ENCODE results near the gene DEF6. TPM values are rescaled to one million over a fixed set of nuclear protein-coding genes. Genes with fewer than 3 reads are reported as not detected.

DEF6 gene
- polyA plus RNA-seq, 1 of the 3 experiments (the other 2 are of a cell fraction) = 0.13 TPM

GRCh38 chr6:35272005-35272404 is 25.6 kb upstream of the DEF6 start:
- TF ChIP-seq PBX3 (IDR thresholded peaks at IDR 0.05) (no peak), RCOR1 (IDR thresholded peaks at IDR 0.05; ENCODE audit: low read length) (no peak), POLR2AphosphoS5 (IDR thresholded peaks at IDR 0.05; ENCODE audit: low read depth, low read length) (no peak), GABPA (IDR thresholded peaks at IDR 0.05; ENCODE audit: low read depth) (no peak), EP300 (IDR thresholded peaks at IDR 0.05; ENCODE audit: borderline replicate concordance in 1 of 2, low read depth in 1 of 2, low read length in 1 of 2) (no peak), TCF12 (IDR thresholded peaks at IDR 0.05) (no peak), IRF3 (IDR thresholded peaks at IDR 0.05; ENCODE audit: low read depth, low read length) (no peak), TEAD4 (IDR thresholded peaks at IDR 0.05; ENCODE audit: borderline replicate concordance, insufficient read depth) (no peak), USF2 (IDR thresholded peaks at IDR 0.05; ENCODE audit: borderline replicate concordance, low read depth, low read length) (no peak), SMC3 (IDR thresholded peaks at IDR 0.05; ENCODE audit: low read depth, low read length) (no peak), USF1 (IDR thresholded peaks at IDR 0.05; ENCODE audit: borderline replicate concordance, low read depth) (no peak), JUND (IDR thresholded peaks at IDR 0.05) (no peak), MAX (IDR thresholded peaks at IDR 0.05; ENCODE audit: low read depth) (no peak), FOXM1 (IDR thresholded peaks at IDR 0.05; ENCODE audit: low read depth) (no peak), ZBTB33 (IDR thresholded peaks at IDR 0.05; ENCODE audit: borderline replicate concordance, low read depth) (no peak), CTCF (IDR thresholded peaks at IDR 0.05) (no peak), RXRA (IDR thresholded peaks at IDR 0.05; ENCODE audit: borderline replicate concordance, low read depth) (no peak), GATA2 (CRISPR knock-in tag; IDR thresholded peaks at IDR 0.05) (no peak), EZH2phosphoT487 (IDR thresholded peaks at IDR 0.05; ENCODE audit: borderline replicate concordance, low read depth) (no peak), MEF2A (IDR thresholded peaks at IDR 0.05; ENCODE audit: borderline replicate concordance, low read depth) (no peak)
- POLR2A ChIA-PET = no interaction called here
- H3K9me2 ChIP-seq = no peaks in the 10 kb centered on the region
- H3K4me3 ChIP-seq (ENCODE audit: low read depth in 2 of 2, low read length in 1 of 2) = no peak overlapping the region
- no peak overlapping the region for H3K4me2 ChIP-seq
- no peaks in the 10 kb centered on the region for H3K27me3 ChIP-seq (ENCODE audit: insufficient read depth)
- no peaks in the 10 kb centered on the region for H3K9me3 ChIP-seq
- H3K9ac ChIP-seq = no peak overlapping the region
- H2AFZ ChIP-seq (ENCODE audit: low read depth) = no peak overlapping the region
- H3K36me3 ChIP-seq (replicated peaks in 1 of 2; ENCODE audit: control insufficient read depth in 1 of 2, insufficient read depth in 2 of 2, low read length in 1 of 2) = peaks cover 0 to 6% of the 10 kb centered on the region in 2 experiments
- no peaks in the 10 kb centered on the region for H3K79me2 ChIP-seq (ENCODE audit: insufficient read depth)
- H3F3A ChIP-seq (replicated peaks; ENCODE audit: insufficient read depth) = peaks cover 8% of the 10 kb centered on the region
- DNase-seq = no peak
- H3K27ac ChIP-seq (ENCODE audit: low read depth in 2 of 2, low read length in 1 of 2) = no peak overlapping the region
- H3K4me1 ChIP-seq (ENCODE audit: control insufficient read depth in 1 of 2, insufficient read depth in 2 of 2, low read depth in 1 of 2, low read length in 1 of 2) = peaks cover 0 to 4% of the 10 kb centered on the region in 2 experiments; a peak in 1 of 4 replicates
- 100% methylated on average over 2 of the region's 2 CpGs for WGBS (ENCODE audit: low lambda C conversion rate)
- CTCF ChIA-PET = no interaction called here
- no peaks in the 10 kb centered on the region for H4K20me1 ChIP-seq (ENCODE audit: insufficient read depth)
